ENCODE measurements around the gene KCTD1. TPM values are rescaled to one million over a fixed set of nuclear protein-coding genes. Genes with fewer than 3 reads are reported as not detected.
A peak's percentile ranks its signal among the peaks of the same experiment; 100 is the strongest.

The KCTD1 gene
- total and polyA plus RNA-seq, 2 of the 8 experiments (the other 6 are each of a cell fraction or from before 2014, with no cell fraction given), result 7.7 to 14.0 TPM

DNA sequence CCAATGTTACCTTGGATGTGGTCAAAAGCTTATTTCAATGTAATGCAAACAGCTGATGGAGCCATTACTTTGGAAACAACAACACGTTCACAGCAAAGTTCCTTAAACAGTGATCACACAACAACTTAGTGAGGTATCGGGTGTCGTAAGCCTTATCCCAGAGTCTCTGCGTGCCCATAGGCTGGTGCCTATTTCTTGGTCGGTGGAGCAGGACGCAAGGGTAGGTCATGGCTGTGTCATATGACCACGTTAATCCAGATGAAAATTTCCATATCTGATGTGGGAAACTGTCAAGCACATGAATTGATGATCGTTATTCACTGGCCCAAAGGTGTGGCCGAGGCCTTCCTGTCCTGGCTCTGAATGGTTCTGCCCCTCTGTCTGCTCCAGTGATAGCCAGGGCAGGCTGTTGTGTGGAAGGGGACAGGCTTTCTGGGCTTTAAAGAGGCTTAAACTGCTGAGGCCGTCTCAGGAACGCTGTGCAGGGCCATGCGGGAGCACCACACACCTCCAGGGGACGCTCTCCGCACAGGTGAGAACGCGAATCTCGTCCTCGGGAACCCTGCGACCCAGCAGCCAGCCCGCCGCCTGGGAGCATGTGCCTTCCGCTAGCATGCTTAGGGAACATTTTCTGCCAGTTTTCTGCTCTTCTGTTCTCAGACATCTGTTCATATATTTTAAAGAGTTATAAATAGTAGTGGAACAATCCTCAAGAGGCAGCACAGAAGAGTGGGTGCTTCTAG is 90.6 kb downstream of the KCTD1 start (continued):
- TF ChIP-seq CBX8 (IDR thresholded peaks at IDR 0.05; ENCODE audit: borderline replicate concordance, low read depth, low read length), result no peak
- no peak for TF ChIP-seq EGR1 (IDR thresholded peaks at IDR 0.05; ENCODE audit: borderline replicate concordance, low read depth, low read length)
- no peak for TF ChIP-seq HDAC2 (IDR thresholded peaks at IDR 0.05; ENCODE audit: borderline replicate concordance in 1 of 2, low read depth in 2 of 2, low read length in 2 of 2)
- TF ChIP-seq POU5F1 (IDR thresholded peaks at IDR 0.05; ENCODE audit: low read depth, low read length), result no peak
- TF ChIP-seq, protein P1, sequence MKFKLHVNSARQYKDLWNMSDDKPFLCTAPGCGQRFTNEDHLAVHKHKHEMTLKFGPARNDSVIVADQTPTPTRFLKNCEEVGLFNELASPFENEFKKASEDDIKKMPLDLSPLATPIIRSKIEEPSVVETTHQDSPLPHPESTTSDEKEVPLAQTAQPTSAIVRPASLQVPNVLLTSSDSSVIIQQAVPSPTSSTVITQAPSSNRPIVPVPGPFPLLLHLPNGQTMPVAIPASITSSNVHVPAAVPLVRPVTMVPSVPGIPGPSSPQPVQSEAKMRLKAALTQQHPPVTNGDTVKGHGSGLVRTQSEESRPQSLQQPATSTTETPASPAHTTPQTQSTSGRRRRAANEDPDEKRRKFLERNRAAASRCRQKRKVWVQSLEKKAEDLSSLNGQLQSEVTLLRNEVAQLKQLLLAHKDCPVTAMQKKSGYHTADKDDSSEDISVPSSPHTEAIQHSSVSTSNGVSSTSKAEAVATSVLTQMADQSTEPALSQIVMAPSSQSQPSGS (IDR thresholded peaks at IDR 0.05; ENCODE audit: low read length), result no peak
- TF ChIP-seq SAP30 (IDR thresholded peaks at IDR 0.05; ENCODE audit: insufficient read depth, insufficient replicate concordance, low read length), result no peak
- TF ChIP-seq SIX5 (IDR thresholded peaks at IDR 0.05; ENCODE audit: low read depth, low read length), result no peak
- TF ChIP-seq RXRA (IDR thresholded peaks at IDR 0.05; ENCODE audit: insufficient read depth, low read depth, low read length), result no peak
- peak; percentile 89 for TF ChIP-seq CHD2 (IDR thresholded peaks at IDR 0.05; ENCODE audit: low read length)
- TF ChIP-seq EZH2 (IDR thresholded peaks at IDR 0.05; ENCODE audit: low read depth, low read length, severe bottlenecking), result no peak
- TF ChIP-seq SP1 (IDR thresholded peaks at IDR 0.05; ENCODE audit: low read depth, low read length), result no peak
- no peak for TF ChIP-seq SUZ12 (IDR thresholded peaks at IDR 0.05; ENCODE audit: low read length)
- TF ChIP-seq, protein P2, sequence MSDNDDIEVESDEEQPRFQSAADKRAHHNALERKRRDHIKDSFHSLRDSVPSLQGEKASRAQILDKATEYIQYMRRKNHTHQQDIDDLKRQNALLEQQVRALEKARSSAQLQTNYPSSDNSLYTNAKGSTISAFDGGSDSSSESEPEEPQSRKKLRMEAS (IDR thresholded peaks at IDR 0.05), result peak; percentile 98
- TF ChIP-seq MAFK (IDR thresholded peaks at IDR 0.05; ENCODE audit: low read depth, low read length), result peak; percentile 26; the same call in 1 of the 2 replicates
- no peak for TF ChIP-seq ZNF274 (IDR thresholded peaks at IDR 0.05; ENCODE audit: borderline replicate concordance, extremely low read depth, low read length)
- TF ChIP-seq, protein P3, sequence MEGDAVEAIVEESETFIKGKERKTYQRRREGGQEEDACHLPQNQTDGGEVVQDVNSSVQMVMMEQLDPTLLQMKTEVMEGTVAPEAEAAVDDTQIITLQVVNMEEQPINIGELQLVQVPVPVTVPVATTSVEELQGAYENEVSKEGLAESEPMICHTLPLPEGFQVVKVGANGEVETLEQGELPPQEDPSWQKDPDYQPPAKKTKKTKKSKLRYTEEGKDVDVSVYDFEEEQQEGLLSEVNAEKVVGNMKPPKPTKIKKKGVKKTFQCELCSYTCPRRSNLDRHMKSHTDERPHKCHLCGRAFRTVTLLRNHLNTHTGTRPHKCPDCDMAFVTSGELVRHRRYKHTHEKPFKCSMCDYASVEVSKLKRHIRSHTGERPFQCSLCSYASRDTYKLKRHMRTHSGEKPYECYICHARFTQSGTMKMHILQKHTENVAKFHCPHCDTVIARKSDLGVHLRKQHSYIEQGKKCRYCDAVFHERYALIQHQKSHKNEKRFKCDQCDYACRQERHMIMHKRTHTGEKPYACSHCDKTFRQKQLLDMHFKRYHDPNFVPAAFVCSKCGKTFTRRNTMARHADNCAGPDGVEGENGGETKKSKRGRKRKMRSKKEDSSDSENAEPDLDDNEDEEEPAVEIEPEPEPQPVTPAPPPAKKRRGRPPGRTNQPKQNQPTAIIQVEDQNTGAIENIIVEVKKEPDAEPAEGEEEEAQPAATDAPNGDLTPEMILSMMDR (IDR thresholded peaks at IDR 0.05; ENCODE audit: control extremely low read depth in 1 of 3, insufficient read depth in 1 of 3, low read depth in 1 of 3, low read length in 3 of 3), result peak; percentile 96 to 100 (median 99)
- no peak for TF ChIP-seq RNF2 (IDR thresholded peaks at IDR 0.05; ENCODE audit: borderline replicate concordance, low read depth, low read length, missing control alignments, poor library complexity, severe bottlenecking)
- TF ChIP-seq RFX5 (IDR thresholded peaks at IDR 0.05; ENCODE audit: borderline replicate concordance, low read depth, low read length), result no peak

All from H1 (cell line).